Glutamatergic neuron (in vitro differentiated cells): ENCODE measurements around the gene PHF23. TPM values are rescaled to one million over a fixed set of nuclear protein-coding genes. Genes with fewer than 3 reads are reported as not detected.
"Not testable (repeated sequence)": the region's sequence is repeated elsewhere in the genome, so short reads cannot be mapped to it uniquely, and the experiment has no call there.

ENCODE experiments used
- DNase-seq: peaks from one replicate; pipeline ENCODE4 v3.0.0; 2022
- H3K27ac Mint-ChIP-seq: one replicate; pipeline ENCODE4 v1.8.0; 2020; ENCODE audit warnings: mild to moderate bottlenecking, mixed read lengths, inconsistent platforms; ENCODE audit not compliant: unreplicated experiment
- H3K27me3 Mint-ChIP-seq: one replicate; pipeline ENCODE4 v1.8.0; 2020; ENCODE audit warnings: mild to moderate bottlenecking, moderate library complexity, mixed read lengths, inconsistent platforms; ENCODE audit not compliant: unreplicated experiment
- H3K36me3 Mint-ChIP-seq: one replicate; pipeline ENCODE4 v1.8.0; 2020; ENCODE audit warnings: mild to moderate bottlenecking, mixed read lengths, inconsistent platforms; ENCODE audit not compliant: unreplicated experiment
- H3K4me1 Mint-ChIP-seq: one replicate; pipeline ENCODE4 v1.8.0; 2020; ENCODE audit warnings: mild to moderate bottlenecking, low read depth, mixed read lengths, inconsistent platforms; ENCODE audit not compliant: unreplicated experiment
- H3K4me3 Mint-ChIP-seq: one replicate; pipeline ENCODE4 v1.8.0; 2020; ENCODE audit warnings: mild to moderate bottlenecking, mixed read lengths, inconsistent platforms; ENCODE audit not compliant: unreplicated experiment
- H3K9me3 Mint-ChIP-seq: one replicate; pipeline ENCODE4 v1.8.0; 2020; ENCODE audit warnings: mild to moderate bottlenecking, moderate library complexity, mixed read lengths, inconsistent platforms; ENCODE audit not compliant: unreplicated experiment
- CTCF ChIP-seq: fragments of 200-600 bp; sonication (generic); IDR thresholded peaks from one replicate; pipeline ENCODE4 v1.5.0; 2021; ENCODE audit not compliant: partially characterized antibody, unreplicated experiment
- total RNA-seq: library from RNA; stranded (reverse); fragmentation: NEBNext Ultra II Directional; extraction: Animal tissue kit (Norgen Biotek cat#: 25700); gene quantifications from one replicate; pipeline ENCODE4 v1.2.1, GENCODE V29; 2021; ENCODE audit not compliant: unreplicated experiment

The PHF23 gene
- total RNA-seq, 1 donor from 2014 or later = 72.3 TPM

GRCh38 chr17:7249214-7249613 lies 10.0 kb upstream of the PHF23 start:
- TF ChIP-seq CTCF = no peak
- peaks cover 20% of the 10 kb centered on the region for H3K27me3 Mint-ChIP-seq
- H3K27ac Mint-ChIP-seq = peak overlapping the region; percentile 99
- H3K36me3 Mint-ChIP-seq = peaks cover 4% of the 10 kb centered on the region
- H3K4me1 Mint-ChIP-seq = peaks cover 44% of the 10 kb centered on the region
- DNase-seq = no peak
- peak overlapping the region; percentile 97 for H3K4me3 Mint-ChIP-seq
- peaks cover 23% of the 10 kb centered on the region for H3K9me3 Mint-ChIP-seq

GRCh38 chr17:7248796-7249195 lies 9.5 kb upstream of the PHF23 start:
- Mint-ChIP-seq H3K4me3 (peak overlapping the region; percentile 97), H3K27me3 (peaks cover 20% of the 10 kb centered on the region), H3K4me1 (peaks cover 44% of the 10 kb centered on the region), H3K9me3 (peaks cover 23% of the 10 kb centered on the region), H3K36me3 (peaks cover 4% of the 10 kb centered on the region), H3K27ac (peak overlapping the region; percentile 99)
- DNase-seq = no peak
- no peak for TF ChIP-seq CTCF

DNA sequence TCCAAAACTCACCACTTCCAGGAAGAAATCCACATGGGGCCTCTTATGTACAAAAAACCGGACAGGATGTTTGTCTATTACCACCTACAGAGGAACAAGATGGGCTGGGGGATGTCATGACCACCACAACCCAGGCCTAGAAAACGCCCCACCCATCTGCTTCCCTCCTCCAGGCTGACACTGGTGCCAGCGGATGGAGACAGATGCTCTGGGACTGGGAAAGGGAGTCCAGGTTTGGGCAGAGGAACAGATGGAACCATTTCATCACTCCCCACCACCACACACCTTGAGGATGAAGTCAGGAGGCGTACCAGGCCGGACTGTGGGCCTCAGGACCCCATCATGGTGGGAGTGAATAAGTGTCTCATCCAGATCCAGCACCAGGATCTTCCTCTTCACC lies 7.5 kb upstream of the PHF23 start:
- Mint-ChIP-seq H3K4me1 (peaks cover 40% of the 10 kb centered on the region), H3K27ac (peak overlapping the region; percentile 94), H3K36me3 (peaks cover 4% of the 10 kb centered on the region), H3K9me3 (peaks cover 31% of the 10 kb centered on the region), H3K27me3 (peaks cover 29% of the 10 kb centered on the region), H3K4me3 (peak overlapping the region; percentile 75)
- peak; percentile 54 for DNase-seq
- no peak for TF ChIP-seq CTCF

- H3K4me3 Mint-ChIP-seq = peak overlapping the region; percentile 99
- H3K27me3 Mint-ChIP-seq = peaks cover 33% of the 10 kb centered on the region
- peaks cover 13% of the 10 kb centered on the region for H3K36me3 Mint-ChIP-seq
- not testable (repeated sequence) for DNase-seq
- H3K4me1 Mint-ChIP-seq = peaks cover 35% of the 10 kb centered on the region
- peak overlapping the region; percentile 86 for H3K27ac Mint-ChIP-seq
- peaks cover 36% of the 10 kb centered on the region for H3K9me3 Mint-ChIP-seq
Observed at GRCh38 chr17:7243838-7244237, 4.6 kb upstream of the PHF23 start.

GRCh38 chr17:7243453-7243729 lies 4.1 kb upstream of the PHF23 start:
- no peak for DNase-seq
- peaks cover 13% of the 10 kb centered on the region for H3K36me3 Mint-ChIP-seq
- H3K4me3 Mint-ChIP-seq = peak overlapping the region; percentile 99
- H3K27ac Mint-ChIP-seq = peak overlapping the region; percentile 99
- no peak for TF ChIP-seq CTCF
- peaks cover 31% of the 10 kb centered on the region for H3K4me1 Mint-ChIP-seq
- H3K9me3 Mint-ChIP-seq = peaks cover 37% of the 10 kb centered on the region
- H3K27me3 Mint-ChIP-seq = peaks cover 36% of the 10 kb centered on the region
